A549 (cell line): ENCODE results near the gene SMIM29. TPM values are rescaled to one million over a fixed set of nuclear protein-coding genes. Genes with fewer than 3 reads are reported as not detected.

Source experiments
- BHLHE40 ChIP-seq: IDR thresholded peaks from 2 replicates; pipeline ENCODE4 v1.6.1; 2012; ENCODE audit warnings: low read depth, low read length, inconsistent platforms
- CBX8 ChIP-seq: fragments of 200-600 bp; sonication (generic); IDR thresholded peaks from 2 replicates; pipeline ENCODE4 v1.6.1; 2016
- CTCF ChIP-seq: fragments of >200 bp; sonication (Bioruptor Twin); formaldehyde crosslinking; IDR thresholded peaks from 3 replicates; pipeline ENCODE4 v1.5.1; 2016
- EHMT2 ChIP-seq: fragments of 200-600 bp; sonication (generic); IDR thresholded peaks from 2 replicates; pipeline ENCODE4 v1.6.1; 2016; ENCODE audit warnings: antibody characterized with exemption, low read depth, mild to moderate bottlenecking, moderate library complexity
- FOSB ChIP-seq: fragments of 250-450 bp; sonication (Bioruptor Pico); IDR thresholded peaks from 2 replicates; pipeline ENCODE4 v1.5.0; 2020; ENCODE audit warnings: mild to moderate bottlenecking, moderate library complexity
- FOSL2 ChIP-seq, 2 experiments: fragments of 450-650 bp in 1 of 2; fragments of >200 bp in 1 of 2; sonication (Bioruptor Twin) in 1 of 2; formaldehyde crosslinking; IDR thresholded peaks; 2 replicates each; pipeline versions ENCODE4 v1.5.0 to v1.6.1; 2016 to 2020; ENCODE audit warnings: mild to moderate bottlenecking in 1 of 2, moderate library complexity in 1 of 2
- FOXS1 ChIP-seq: fragments of 250-450 bp; sonication (Bioruptor Pico); IDR thresholded peaks from 2 replicates; pipeline ENCODE4 v1.5.0; 2020; ENCODE audit warnings: mild to moderate bottlenecking, moderate library complexity
- HDAC2 ChIP-seq: fragments of 200-600 bp; sonication (generic); IDR thresholded peaks from 2 replicates; pipeline ENCODE4 v1.6.1; 2016
- HOXB5 ChIP-seq: fragments of 250-450 bp; sonication (Bioruptor Pico); IDR thresholded peaks from 2 replicates; pipeline ENCODE4 v1.5.0; 2020; ENCODE audit warnings: mild to moderate bottlenecking, moderate library complexity
- JUN ChIP-seq, 2 experiments: fragments of >200 bp; sonication (Bioruptor Twin); formaldehyde crosslinking; IDR thresholded peaks; 2 replicates in 1 of 2; 3 replicates in 1 of 2; pipeline ENCODE4 v1.6.1; 2016 to 2017
- MYC ChIP-seq: IDR thresholded peaks from 2 replicates; pipeline ENCODE4 v1.6.1; 2012; ENCODE audit warnings: mild to moderate bottlenecking, inconsistent platforms, low read length, improper control_type of control experiment, borderline replicate concordance
- NR3C1 ChIP-seq: fragments of >200 bp; sonication (Bioruptor Twin); formaldehyde crosslinking; IDR thresholded peaks from 3 replicates; pipeline ENCODE4 v1.6.1; 2017
- PHF8 ChIP-seq: fragments of 200-600 bp; sonication (generic); IDR thresholded peaks from 2 replicates; pipeline ENCODE4 v1.6.1; 2016; ENCODE audit warnings: low read depth, mild to moderate bottlenecking, antibody characterized with exemption, moderate library complexity, borderline replicate concordance
- RARB ChIP-seq: fragments of 250-450 bp; sonication (Bioruptor Pico); IDR thresholded peaks from 2 replicates; pipeline ENCODE4 v1.8.0; 2021; ENCODE audit warnings: mild to moderate bottlenecking, moderate library complexity
- RCOR1 ChIP-seq: fragments of 150-350 bp; IDR thresholded peaks from 2 replicates; pipeline ENCODE4 v1.6.1; 2014; ENCODE audit warnings: antibody characterized with exemption, low read length, low read depth
- RNF2 ChIP-seq: fragments of 200-600 bp; sonication (generic); IDR thresholded peaks from 2 replicates; pipeline ENCODE4 v1.6.1; 2016; ENCODE audit warnings: low read depth, mild to moderate bottlenecking, antibody characterized with exemption, moderate library complexity, borderline replicate concordance
- SMC3 ChIP-seq: fragments of >200 bp; sonication (Bioruptor Twin); formaldehyde crosslinking; IDR thresholded peaks from 3 replicates; pipeline ENCODE4 v1.6.1; 2018; ENCODE audit warnings: inconsistent platforms
- SREBF2 ChIP-seq: fragments of 450-650 bp; IDR thresholded peaks from 2 replicates; pipeline ENCODE4 v1.6.1; 2014; ENCODE audit warnings: mild to moderate bottlenecking, moderate library complexity
- ZC3H11A ChIP-seq: fragments of 450-650 bp; IDR thresholded peaks from 2 replicates; pipeline ENCODE4 v1.6.1; 2014; ENCODE audit warnings: antibody characterized with exemption, mild to moderate bottlenecking
- ZFP36 ChIP-seq: fragments of 450-650 bp; IDR thresholded peaks from 2 replicates; pipeline ENCODE4 v1.6.1; 2014; ENCODE audit warnings: borderline replicate concordance; ENCODE audit not compliant: partially characterized antibody
- ZNF302 ChIP-seq: fragments of 250-450 bp; sonication (Bioruptor Pico); IDR thresholded peaks from 2 replicates; pipeline ENCODE4 v1.9.0; 2021; ENCODE audit warnings: inconsistent platforms, mild to moderate bottlenecking, moderate library complexity
- polyA plus RNA-seq, 4 experiments: library from polyadenylated mRNA; depleted of rRNA in 3 of 4; stranded (reverse); fragments of >200 nt; fragmentation: RNase III in 1 of 4; extraction: RNeasy Plus Mini Kit Qiagen cat#74134 plus additional on column Dnase treatment in 1 of 4; gene quantifications; 2 replicates in 3 of 4; 3 replicates in 1 of 4; pipeline ENCODE4 v1.2.3, GENCODE V29; 2011 to 2017
- TF ChIP-seq, protein P1 (sequence below): fragments of 200-600 bp; sonication (generic); IDR thresholded peaks from 2 replicates; pipeline ENCODE4 v1.6.1; 2016; ENCODE audit warnings: antibody characterized with exemption, mild to moderate bottlenecking, moderate library complexity
- TF ChIP-seq, protein P2 (sequence below): fragments of >200 bp; sonication (Bioruptor Twin); formaldehyde crosslinking; IDR thresholded peaks from 2 replicates; pipeline ENCODE4 v1.6.1; 2016
- TF ChIP-seq, protein P3 (sequence below): fragments of 150-350 bp; IDR thresholded peaks from 2 replicates; pipeline ENCODE4 v1.6.1; 2014; ENCODE audit warnings: low read depth, mild to moderate bottlenecking, low read length
- TF ChIP-seq, protein P4 (sequence below): IDR thresholded peaks from 2 replicates; pipeline ENCODE4 v1.6.1; 2012
- TF ChIP-seq, protein P5 (sequence below): fragments of >200 bp; sonication (Bioruptor Twin); formaldehyde crosslinking; IDR thresholded peaks from 3 replicates; pipeline ENCODE4 v1.6.1; 2016

Gene SMIM29
- polyA plus RNA-seq, 2 of the 4 experiments (the other 2 are of a cell fraction), result 8.1 to 15.4 TPM

DNA sequence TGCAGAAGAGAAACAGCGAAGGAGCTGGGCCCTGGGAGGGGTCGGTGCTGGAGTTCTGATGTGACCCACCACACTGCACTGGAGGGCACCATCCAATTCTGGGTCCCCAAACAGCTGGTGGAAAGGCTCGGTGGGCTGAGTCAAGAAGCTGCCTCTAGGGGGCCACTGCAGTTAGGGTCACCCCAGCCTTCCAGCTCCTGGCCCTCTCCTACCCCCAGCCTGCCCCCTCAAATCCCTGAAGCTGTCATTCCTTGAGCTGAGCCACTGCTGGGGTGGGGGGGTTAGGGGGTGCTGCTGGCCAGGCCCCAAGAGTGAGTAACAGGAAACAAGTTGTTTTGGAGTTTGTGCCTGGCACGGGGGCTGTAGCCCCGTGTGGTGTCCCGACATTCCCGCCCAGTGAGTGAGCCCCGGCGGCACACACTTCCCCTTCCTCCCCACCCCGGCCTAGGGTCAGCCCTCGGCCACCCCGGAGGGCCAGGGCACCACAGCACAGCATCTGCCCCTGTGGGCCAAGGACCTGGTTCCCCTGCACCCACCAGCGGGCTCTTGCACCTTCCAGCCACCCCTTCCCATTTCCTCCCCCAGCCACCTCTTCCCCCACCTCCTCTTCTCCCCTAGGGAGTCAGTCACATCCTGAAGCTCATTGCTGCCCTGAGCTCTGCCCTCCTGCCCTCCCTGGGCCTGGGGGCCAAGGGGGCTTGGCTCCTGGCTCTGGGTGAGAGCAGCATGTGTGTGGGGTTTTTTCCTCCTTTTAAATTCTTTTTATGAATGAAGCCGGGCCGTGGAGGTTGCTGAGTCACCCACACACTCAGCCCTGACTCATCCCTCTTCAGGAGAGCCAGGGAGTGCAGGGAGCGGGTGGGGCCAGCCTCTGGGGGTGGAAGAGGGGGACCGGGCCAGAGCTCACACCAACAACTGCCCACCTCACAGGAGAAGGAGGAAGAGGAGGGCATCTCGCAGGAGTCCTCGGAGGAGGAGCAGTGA is 4.6 kb downstream of the SMIM29 start (continued):
- TF ChIP-seq, protein P1, sequence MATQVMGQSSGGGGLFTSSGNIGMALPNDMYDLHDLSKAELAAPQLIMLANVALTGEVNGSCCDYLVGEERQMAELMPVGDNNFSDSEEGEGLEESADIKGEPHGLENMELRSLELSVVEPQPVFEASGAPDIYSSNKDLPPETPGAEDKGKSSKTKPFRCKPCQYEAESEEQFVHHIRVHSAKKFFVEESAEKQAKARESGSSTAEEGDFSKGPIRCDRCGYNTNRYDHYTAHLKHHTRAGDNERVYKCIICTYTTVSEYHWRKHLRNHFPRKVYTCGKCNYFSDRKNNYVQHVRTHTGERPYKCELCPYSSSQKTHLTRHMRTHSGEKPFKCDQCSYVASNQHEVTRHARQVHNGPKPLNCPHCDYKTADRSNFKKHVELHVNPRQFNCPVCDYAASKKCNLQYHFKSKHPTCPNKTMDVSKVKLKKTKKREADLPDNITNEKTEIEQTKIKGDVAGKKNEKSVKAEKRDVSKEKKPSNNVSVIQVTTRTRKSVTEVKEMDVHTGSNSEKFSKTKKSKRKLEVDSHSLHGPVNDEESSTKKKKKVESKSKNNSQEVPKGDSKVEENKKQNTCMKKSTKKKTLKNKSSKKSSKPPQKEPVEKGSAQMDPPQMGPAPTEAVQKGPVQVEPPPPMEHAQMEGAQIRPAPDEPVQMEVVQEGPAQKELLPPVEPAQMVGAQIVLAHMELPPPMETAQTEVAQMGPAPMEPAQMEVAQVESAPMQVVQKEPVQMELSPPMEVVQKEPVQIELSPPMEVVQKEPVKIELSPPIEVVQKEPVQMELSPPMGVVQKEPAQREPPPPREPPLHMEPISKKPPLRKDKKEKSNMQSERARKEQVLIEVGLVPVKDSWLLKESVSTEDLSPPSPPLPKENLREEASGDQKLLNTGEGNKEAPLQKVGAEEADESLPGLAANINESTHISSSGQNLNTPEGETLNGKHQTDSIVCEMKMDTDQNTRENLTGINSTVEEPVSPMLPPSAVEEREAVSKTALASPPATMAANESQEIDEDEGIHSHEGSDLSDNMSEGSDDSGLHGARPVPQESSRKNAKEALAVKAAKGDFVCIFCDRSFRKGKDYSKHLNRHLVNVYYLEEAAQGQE, result no peak
- TF ChIP-seq MYC (peak; percentile 8; the same call in 1 of the 2 replicates), FOSL2 (IDR thresholded peaks at IDR 0.05) (peak; percentile 93), FOSL2 (CRISPR knock-in tag; IDR thresholded peaks at IDR 0.05) (peak; percentile 97), ZFP36 (no peak), CTCF (peak; percentile 19; the same call in 2 of the 3 replicates), ZC3H11A (no peak), RCOR1 (no peak), SREBF2 (no peak), FOXS1 (CRISPR knock-in tag) (peak; percentile 59; the same call in 1 of the 2 replicates), EHMT2 (no peak), RARB (peak; percentile 34; the same call in 1 of the 2 replicates), PHF8 (no peak), ZNF302 (no peak), CBX8 (no peak), JUN (IDR thresholded peaks at IDR 0.05) (peak; percentile 65 to 70; a peak in 4 of 5 replicates), FOSB (no peak), HOXB5 (CRISPR knock-in tag) (no peak), NR3C1 (no peak), RNF2 (no peak), BHLHE40 (no peak), SMC3 (no peak), HDAC2 (no peak)
- TF ChIP-seq, protein P2, sequence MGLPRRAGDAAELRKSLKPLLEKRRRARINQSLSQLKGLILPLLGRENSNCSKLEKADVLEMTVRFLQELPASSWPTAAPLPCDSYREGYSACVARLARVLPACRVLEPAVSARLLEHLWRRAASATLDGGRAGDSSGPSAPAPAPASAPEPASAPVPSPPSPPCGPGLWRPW, result no peak
- TF ChIP-seq, protein P3, sequence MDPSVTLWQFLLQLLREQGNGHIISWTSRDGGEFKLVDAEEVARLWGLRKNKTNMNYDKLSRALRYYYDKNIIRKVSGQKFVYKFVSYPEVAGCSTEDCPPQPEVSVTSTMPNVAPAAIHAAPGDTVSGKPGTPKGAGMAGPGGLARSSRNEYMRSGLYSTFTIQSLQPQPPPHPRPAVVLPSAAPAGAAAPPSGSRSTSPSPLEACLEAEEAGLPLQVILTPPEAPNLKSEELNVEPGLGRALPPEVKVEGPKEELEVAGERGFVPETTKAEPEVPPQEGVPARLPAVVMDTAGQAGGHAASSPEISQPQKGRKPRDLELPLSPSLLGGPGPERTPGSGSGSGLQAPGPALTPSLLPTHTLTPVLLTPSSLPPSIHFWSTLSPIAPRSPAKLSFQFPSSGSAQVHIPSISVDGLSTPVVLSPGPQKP, result no peak
- TF ChIP-seq, protein P4, sequence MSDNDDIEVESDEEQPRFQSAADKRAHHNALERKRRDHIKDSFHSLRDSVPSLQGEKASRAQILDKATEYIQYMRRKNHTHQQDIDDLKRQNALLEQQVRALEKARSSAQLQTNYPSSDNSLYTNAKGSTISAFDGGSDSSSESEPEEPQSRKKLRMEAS, result peak; percentile 62; the same call in 1 of the 2 replicates
- TF ChIP-seq, protein P5, sequence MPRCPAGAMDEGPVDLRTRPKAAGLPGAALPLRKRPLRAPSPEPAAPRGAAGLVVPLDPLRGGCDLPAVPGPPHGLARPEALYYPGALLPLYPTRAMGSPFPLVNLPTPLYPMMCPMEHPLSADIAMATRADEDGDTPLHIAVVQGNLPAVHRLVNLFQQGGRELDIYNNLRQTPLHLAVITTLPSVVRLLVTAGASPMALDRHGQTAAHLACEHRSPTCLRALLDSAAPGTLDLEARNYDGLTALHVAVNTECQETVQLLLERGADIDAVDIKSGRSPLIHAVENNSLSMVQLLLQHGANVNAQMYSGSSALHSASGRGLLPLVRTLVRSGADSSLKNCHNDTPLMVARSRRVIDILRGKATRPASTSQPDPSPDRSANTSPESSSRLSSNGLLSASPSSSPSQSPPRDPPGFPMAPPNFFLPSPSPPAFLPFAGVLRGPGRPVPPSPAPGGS, result peak; percentile 27; the same call in 1 of the 3 replicates
